Panc1 (cell line): Measurements from ENCODE around the gene ATP11A.

Experiments
- POLR2AphosphoS5 ChIP-seq: IDR thresholded peaks from 2 replicates; pipeline ENCODE4 v1.6.1; 2012; ENCODE audit warnings: mild to moderate bottlenecking, low read depth, low read length, moderate library complexity
- SIN3A ChIP-seq: IDR thresholded peaks from 2 replicates; pipeline ENCODE4 v1.6.1; 2012; ENCODE audit warnings: low read depth, mild to moderate bottlenecking, low read length, moderate library complexity, borderline replicate concordance; ENCODE audit not compliant: insufficient read depth
- TF ChIP-seq, protein P1 (sequence below): fragments of 450-650 bp; IDR thresholded peaks from 2 replicates; pipeline ENCODE4 v1.5.1; 2017; ENCODE audit warnings: mild to moderate bottlenecking

GRCh38 chr13:112879283-112879833 is 189.5 kb downstream of the ATP11A start:
- TF ChIP-seq, protein P1, sequence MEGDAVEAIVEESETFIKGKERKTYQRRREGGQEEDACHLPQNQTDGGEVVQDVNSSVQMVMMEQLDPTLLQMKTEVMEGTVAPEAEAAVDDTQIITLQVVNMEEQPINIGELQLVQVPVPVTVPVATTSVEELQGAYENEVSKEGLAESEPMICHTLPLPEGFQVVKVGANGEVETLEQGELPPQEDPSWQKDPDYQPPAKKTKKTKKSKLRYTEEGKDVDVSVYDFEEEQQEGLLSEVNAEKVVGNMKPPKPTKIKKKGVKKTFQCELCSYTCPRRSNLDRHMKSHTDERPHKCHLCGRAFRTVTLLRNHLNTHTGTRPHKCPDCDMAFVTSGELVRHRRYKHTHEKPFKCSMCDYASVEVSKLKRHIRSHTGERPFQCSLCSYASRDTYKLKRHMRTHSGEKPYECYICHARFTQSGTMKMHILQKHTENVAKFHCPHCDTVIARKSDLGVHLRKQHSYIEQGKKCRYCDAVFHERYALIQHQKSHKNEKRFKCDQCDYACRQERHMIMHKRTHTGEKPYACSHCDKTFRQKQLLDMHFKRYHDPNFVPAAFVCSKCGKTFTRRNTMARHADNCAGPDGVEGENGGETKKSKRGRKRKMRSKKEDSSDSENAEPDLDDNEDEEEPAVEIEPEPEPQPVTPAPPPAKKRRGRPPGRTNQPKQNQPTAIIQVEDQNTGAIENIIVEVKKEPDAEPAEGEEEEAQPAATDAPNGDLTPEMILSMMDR: no peak
- no peak for TF ChIP-seq POLR2AphosphoS5
- no peak for TF ChIP-seq SIN3A
